Spinal cord (tissue), 10 donors: ENCODE results near the gene CREBL2. TPM values are rescaled to one million over a fixed set of nuclear protein-coding genes. Genes with fewer than 3 reads are reported as not detected.
"Not testable (repeated sequence)": the region's sequence is repeated elsewhere in the genome, so short reads cannot be mapped to it uniquely, and the experiment has no call there.

Experiments used
- DNase-seq, 6 donors: peaks; one replicate each; pipeline versions ENCODE4 v3.0.0 to v3.0.0-alpha.2; 2013 to 2015; ENCODE audit warnings: low spot score in 6 of 6, low read depth in 4 of 6
- H3K27ac ChIP-seq: one replicate; pipeline ENCODE4 v1.5.1; 2013; ENCODE audit warnings: low read depth, low read length, control low read depth
- H3K27me3 ChIP-seq: one replicate; pipeline ENCODE4 v1.6.1; 2013; ENCODE audit warnings: low read length; ENCODE audit not compliant: control insufficient read depth, insufficient read depth
- H3K36me3 ChIP-seq: one replicate; pipeline ENCODE4 v1.6.1; 2013; ENCODE audit warnings: low read length; ENCODE audit not compliant: control insufficient read depth, insufficient read depth
- H3K4me1 ChIP-seq: one replicate; pipeline ENCODE4 v1.6.1; 2013; ENCODE audit warnings: low read length; ENCODE audit not compliant: control insufficient read depth, insufficient read depth
- H3K4me3 ChIP-seq: one replicate; pipeline ENCODE4 v1.5.1; 2013; ENCODE audit warnings: low read depth, low read length, control low read depth
- H3K9me3 ChIP-seq: one replicate; pipeline ENCODE4 v1.6.1; 2013; ENCODE audit warnings: low read length; ENCODE audit not compliant: control insufficient read depth, insufficient read depth
- WGBS: methylation state at CpG from one replicate; pipeline ENCODE4 v1.1.5; 2013; ENCODE audit warnings: missing lambda C conversion rate; ENCODE audit not compliant: insufficient coverage; 5-methylcytosine and 5-hydroxymethylcytosine counted together
- polyA plus RNA-seq, 2 donors: library from polyadenylated mRNA; unstranded; fragments of 120-200 nt; gene quantifications; one replicate each; pipeline ENCODE4 v1.2.1, GENCODE V29; 2013; ENCODE audit not compliant: insufficient read length in 2 of 2
- total RNA-seq, 2 donors: library from RNA; depleted of rRNA in 1 of 2; stranded (reverse); fragments of 120-200 nt in 1 of 2; fragments of >200 nt in 1 of 2; gene quantifications; one replicate each; pipeline versions ENCODE4 v1.2.3 to v1.2.4, GENCODE V29; 2013 to 2014
- donor health status: healthy.

The CREBL2 gene
- total and polyA plus RNA-seq, 4 donors: 27.8 to 58.6 (median 31.2) TPM

DNA sequence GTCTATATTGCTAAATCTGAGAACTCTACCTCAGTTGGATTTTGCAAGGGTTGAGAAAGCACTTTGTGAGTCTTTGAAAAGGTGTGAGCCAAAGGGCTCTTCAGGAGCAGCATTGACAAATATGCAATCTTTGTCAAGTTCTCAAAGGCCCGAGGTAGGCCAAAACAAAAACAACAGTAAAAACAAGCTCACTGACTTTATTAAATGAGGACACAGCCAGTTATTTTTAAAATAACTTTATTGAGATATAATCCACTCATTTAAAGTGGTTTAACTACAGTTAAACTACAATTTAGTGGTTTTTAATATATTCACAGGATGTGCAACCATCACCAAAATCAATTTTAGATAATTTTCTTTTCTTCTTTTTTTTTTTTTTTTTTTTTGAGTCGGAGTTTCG lies 2.0 kb upstream of the CREBL2 start:
- DNase-seq: no peak
- no CpG with 5 or more reads among the region's 3 CpGs for WGBS
- Histone ChIP-seq H3K27ac (no peak overlapping the region), H3K4me3 (no peak overlapping the region), H3K4me1 (peaks cover 18% of the 10 kb centered on the region), H3K27me3 (no peaks in the 10 kb centered on the region), H3K9me3 (no peaks in the 10 kb centered on the region), H3K36me3 (no peaks in the 10 kb centered on the region)

- H3K27ac ChIP-seq: peak overlapping the region; percentile 98
- no peaks in the 10 kb centered on the region for H3K36me3 ChIP-seq
- no peak for DNase-seq
- H3K9me3 ChIP-seq: no peaks in the 10 kb centered on the region
- WGBS: 100% methylated on average over 2 of the region's 4 CpGs
- H3K4me3 ChIP-seq: no peak overlapping the region
- peaks cover 20% of the 10 kb centered on the region for H3K4me1 ChIP-seq
- no peaks in the 10 kb centered on the region for H3K27me3 ChIP-seq
Observed at GRCh38 chr12:12610711-12611110, 965 bp upstream of the CREBL2 start.

- Histone ChIP-seq H3K4me3 (peak overlapping the region; percentile 89), H3K9me3 (no peaks in the 10 kb centered on the region), H3K27ac (peak overlapping the region; percentile 98), H3K4me1 (peaks cover 20% of the 10 kb centered on the region), H3K36me3 (no peaks in the 10 kb centered on the region), H3K27me3 (no peaks in the 10 kb centered on the region)
- DNase-seq: peak in 3 of 6 donors; percentile 41 to 70 (median 67)
- WGBS: 0% methylated on average over 6 of the region's 7 CpGs
Observed at GRCh38 chr12:12612358-12612757, 682 bp downstream of the CREBL2 start.

DNA sequence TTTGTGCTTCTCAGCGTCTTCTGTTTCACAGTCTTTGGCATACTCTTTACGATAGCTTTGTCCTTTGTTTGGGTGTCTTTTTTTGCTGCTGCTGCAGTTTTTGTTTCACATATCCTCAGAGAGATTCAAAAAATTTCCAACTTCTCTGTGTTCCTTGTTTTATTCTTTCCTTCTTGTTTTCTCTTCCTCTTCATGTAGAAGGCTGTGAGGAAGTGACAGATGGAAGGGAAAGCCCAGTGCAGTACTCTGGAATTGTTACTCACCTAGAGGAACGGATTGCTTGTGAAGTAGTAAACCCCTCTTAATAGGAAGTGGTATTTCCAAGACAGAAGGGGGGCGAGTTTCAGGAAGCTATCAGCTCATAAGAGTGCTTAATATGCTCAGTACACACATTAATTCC lies 1.7 kb downstream of the CREBL2 start:
- no peak for DNase-seq
- H3K9me3 ChIP-seq: no peaks in the 10 kb centered on the region
- H3K36me3 ChIP-seq: no peaks in the 10 kb centered on the region
- H3K27ac ChIP-seq: no peak overlapping the region
- no peaks in the 10 kb centered on the region for H3K27me3 ChIP-seq
- WGBS: no CpG with 5 or more reads among the region's 4 CpGs
- H3K4me3 ChIP-seq: no peak overlapping the region
- H3K4me1 ChIP-seq: peaks cover 20% of the 10 kb centered on the region

GRCh38 chr12:12614342-12614741 lies 2.7 kb downstream of the CREBL2 start:
- Histone ChIP-seq H3K4me3 (no peak overlapping the region), H3K36me3 (no peaks in the 10 kb centered on the region), H3K9me3 (no peaks in the 10 kb centered on the region), H3K27me3 (no peaks in the 10 kb centered on the region), H3K4me1 (peaks cover 20% of the 10 kb centered on the region), H3K27ac (no peak overlapping the region)
- WGBS: 97% methylated on average over 2 of the region's 4 CpGs
- DNase-seq: no peak

GRCh38 chr12:12616512-12617310 lies 5.0 kb downstream of the CREBL2 start:
- H3K36me3 ChIP-seq: peaks cover 2% of the 10 kb centered on the region
- 60% methylated on average over 1 of the region's 4 CpGs for WGBS
- H3K27ac ChIP-seq: peak overlapping the region; percentile 40
- H3K9me3 ChIP-seq: no peaks in the 10 kb centered on the region
- H3K4me3 ChIP-seq: no peak overlapping the region
- no peaks in the 10 kb centered on the region for H3K27me3 ChIP-seq
- peaks cover 13% of the 10 kb centered on the region for H3K4me1 ChIP-seq
- peak in 2 of 6 donors; percentile 65 to 76 for DNase-seq

DNA sequence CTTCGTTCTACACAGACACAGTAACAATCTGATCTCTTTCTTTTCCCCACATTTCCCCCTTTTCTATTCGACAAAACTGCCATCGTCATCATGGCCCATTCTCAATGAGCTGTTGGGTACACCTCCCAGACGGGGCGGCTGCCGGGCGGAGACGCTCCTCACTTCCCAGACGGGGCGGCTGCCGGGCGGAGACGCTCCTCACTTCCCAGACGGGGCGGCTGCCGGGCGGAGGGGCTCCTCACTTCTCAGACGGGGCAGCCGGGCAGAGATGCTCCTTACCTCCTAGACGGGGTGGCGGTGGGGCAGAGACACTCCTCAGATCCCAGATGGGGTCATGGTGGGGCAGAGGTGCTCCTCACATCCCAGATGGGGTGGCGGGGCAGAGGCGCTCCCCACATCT lies 6.4 kb downstream of the CREBL2 start:
- not testable (repeated sequence) for H3K4me1 ChIP-seq, H3K27ac ChIP-seq, H3K27me3 ChIP-seq, H3K4me3 ChIP-seq, DNase-seq, H3K36me3 ChIP-seq, H3K9me3 ChIP-seq
- WGBS: 89% methylated on average over 5 of the region's 23 CpGs

- H3K36me3 ChIP-seq: peaks cover 2% of the 10 kb centered on the region
- peak in 2 of 6 donors; percentile 15 to 89 for DNase-seq
- no peaks in the 10 kb centered on the region for H3K9me3 ChIP-seq
- no peaks in the 10 kb centered on the region for H3K27me3 ChIP-seq
- no peak overlapping the region for H3K27ac ChIP-seq
- H3K4me3 ChIP-seq: no peak overlapping the region
- H3K4me1 ChIP-seq: no peaks in the 10 kb centered on the region
- 79% methylated on average over 4 of the region's 6 CpGs for WGBS
Observed at GRCh38 chr12:12620730-12621315, 9.1 kb downstream of the CREBL2 start.

- Histone ChIP-seq H3K9me3 (no peaks in the 10 kb centered on the region), H3K27me3 (no peaks in the 10 kb centered on the region), H3K4me1 (no peaks in the 10 kb centered on the region), H3K4me3 (no peak overlapping the region), H3K36me3 (peaks cover 2% of the 10 kb centered on the region), H3K27ac (no peak overlapping the region)
- no peak for DNase-seq
- WGBS: 64% methylated on average over 2 of the region's 3 CpGs
Observed at GRCh38 chr12:12622418-12622817, 10.7 kb downstream of the CREBL2 start.

- Histone ChIP-seq H3K27me3 (no peaks in the 10 kb centered on the region), H3K9me3 (no peaks in the 10 kb centered on the region), H3K4me3 (no peak overlapping the region), H3K36me3 (peaks cover 2% of the 10 kb centered on the region), H3K4me1 (no peaks in the 10 kb centered on the region), H3K27ac (no peak overlapping the region)
- WGBS: 65% methylated on average over 5 of the region's 5 CpGs
- no peak for DNase-seq
Observed at GRCh38 chr12:12624498-12624992, 12.9 kb downstream of the CREBL2 start.
